A549 (cell line): Measurements from ENCODE around the gene EXOSC3. TPM values are rescaled to one million over a fixed set of nuclear protein-coding genes. Genes with fewer than 3 reads are reported as not detected.

Experiments used
- ATAC-seq, 2 experiments: fragments of 200-7000 bp in 1 of 2; fragments of >200 bp in 1 of 2; cut with Nextera tagmentation in 1 of 2; cut with Tn5 transposase in 1 of 2; 3 replicates each; pipeline versions ENCODE4 v1.8.0 to v1.9.1; 2018 to 2020; ENCODE audit warnings: mild to moderate bottlenecking in 1 of 2, moderate library complexity in 1 of 2
- CTCF ChIA-PET: fragments of 300-600 bp; sonication (Branson Sonifier 250); formaldehyde crosslinking; extraction: SDS; loops from one replicate; lab custom pipeline; 2021; ENCODE audit warnings: antibody characterized with exemption, inconsistent platforms; lab: Yijun Ruan, JAX
- POLR2A ChIA-PET: fragments of 350-600 bp; formaldehyde crosslinking; extraction: SDS; loops from one replicate; lab custom pipeline; 2021; ENCODE audit warnings: antibody characterized with exemption, inconsistent platforms; lab: Yijun Ruan, JAX
- DNase-seq, 2 experiments: peaks; one replicate each; pipeline versions ENCODE4 v3.0.0 to v3.0.0-alpha.2; 2011 to 2016; ENCODE audit warnings: low read depth in 1 of 2, low spot score in 1 of 2
- FAIRE-seq: peaks from 2 replicates; lab custom pipeline; 2011; peaks lifted over from hg19 to GRCh38; lab: Jason Lieb, UNC
- H3K27ac ChIP-seq, 2 experiments: fragments of >200 bp; sonication (Bioruptor Twin); formaldehyde crosslinking; 3 replicates each; pipeline ENCODE4 v1.5.1; 2016 to 2017
- H3K4me1 ChIP-seq: fragments of >200 bp; sonication (Bioruptor Twin); formaldehyde crosslinking; 3 replicates; pipeline ENCODE4 v1.6.1; 2016
- H3K4me2 ChIP-seq: fragments of >200 bp; sonication (Bioruptor Twin); formaldehyde crosslinking; 3 replicates; pipeline ENCODE4 v1.6.1; 2016
- H3K4me3 ChIP-seq: fragments of >200 bp; sonication (Bioruptor Twin); formaldehyde crosslinking; 3 replicates; pipeline ENCODE4 v1.5.1; 2016
- H3K9me3 ChIP-seq: fragments of >200 bp; sonication (Bioruptor Twin); formaldehyde crosslinking; 3 replicates; pipeline ENCODE4 v1.6.1; 2016
- ATOH8 ChIP-seq: fragments of 250-450 bp; sonication (Bioruptor Pico); IDR thresholded peaks from 2 replicates; pipeline ENCODE4 v1.5.0; 2020; ENCODE audit warnings: low read depth, mild to moderate bottlenecking, moderate library complexity
- CBX2 ChIP-seq: fragments of 200-600 bp; sonication (generic); IDR thresholded peaks from 2 replicates; pipeline ENCODE4 v1.6.1; 2016; ENCODE audit warnings: low read depth, mild to moderate bottlenecking, borderline replicate concordance
- CHD2 ChIP-seq: fragments of 150-350 bp; IDR thresholded peaks from 2 replicates; pipeline ENCODE4 v1.6.1; 2014; ENCODE audit warnings: low read length; ENCODE audit not compliant: partially characterized antibody
- CHD4 ChIP-seq: fragments of 200-600 bp; sonication (generic); IDR thresholded peaks from 2 replicates; pipeline ENCODE4 v1.6.1; 2016; ENCODE audit warnings: antibody characterized with exemption, mild to moderate bottlenecking, borderline replicate concordance
- EHMT2 ChIP-seq: fragments of 200-600 bp; sonication (generic); IDR thresholded peaks from 2 replicates; pipeline ENCODE4 v1.6.1; 2016; ENCODE audit warnings: antibody characterized with exemption, low read depth, mild to moderate bottlenecking, moderate library complexity
- EP300 ChIP-seq, 2 experiments: fragments of >200 bp; sonication (Bioruptor Twin); formaldehyde crosslinking; IDR thresholded peaks; 2 replicates in 1 of 2; 3 replicates in 1 of 2; pipeline ENCODE4 v1.6.1; 2016 to 2017
- ESRRA ChIP-seq: fragments of 150-350 bp; IDR thresholded peaks from 2 replicates; pipeline ENCODE4 v1.6.1; 2014; ENCODE audit warnings: mild to moderate bottlenecking, low read length, borderline replicate concordance
- FOSB ChIP-seq: fragments of 250-450 bp; sonication (Bioruptor Pico); IDR thresholded peaks from 2 replicates; pipeline ENCODE4 v1.5.0; 2020; ENCODE audit warnings: mild to moderate bottlenecking, moderate library complexity
- FOXS1 ChIP-seq: fragments of 250-450 bp; sonication (Bioruptor Pico); IDR thresholded peaks from 2 replicates; pipeline ENCODE4 v1.5.0; 2020; ENCODE audit warnings: mild to moderate bottlenecking, moderate library complexity
- GATA3 ChIP-seq: IDR thresholded peaks from 2 replicates; pipeline ENCODE4 v1.6.1; 2012; ENCODE audit warnings: borderline replicate concordance
- HDAC2 ChIP-seq: fragments of 200-600 bp; sonication (generic); IDR thresholded peaks from 2 replicates; pipeline ENCODE4 v1.6.1; 2016
- HOXA7 ChIP-seq: fragments of 250-450 bp; sonication (Bioruptor Pico); IDR thresholded peaks from 2 replicates; pipeline ENCODE4 v1.5.0; 2020; ENCODE audit warnings: mild to moderate bottlenecking, moderate library complexity
- HOXB5 ChIP-seq: fragments of 250-450 bp; sonication (Bioruptor Pico); IDR thresholded peaks from 2 replicates; pipeline ENCODE4 v1.5.0; 2020; ENCODE audit warnings: mild to moderate bottlenecking, moderate library complexity
- JUN ChIP-seq, 2 experiments: fragments of >200 bp; sonication (Bioruptor Twin); formaldehyde crosslinking; IDR thresholded peaks; 2 replicates in 1 of 2; 3 replicates in 1 of 2; pipeline ENCODE4 v1.6.1; 2016 to 2017
- JUNB ChIP-seq: fragments of >200 bp; sonication (Bioruptor Twin); formaldehyde crosslinking; IDR thresholded peaks from 2 replicates; pipeline ENCODE4 v1.6.1; 2016
- KDM1A ChIP-seq: fragments of 200-600 bp; sonication (generic); IDR thresholded peaks from 2 replicates; pipeline ENCODE4 v1.6.1; 2016; ENCODE audit warnings: low read depth, mild to moderate bottlenecking
- KDM5A ChIP-seq: fragments of 200-600 bp; sonication (generic); IDR thresholded peaks from 2 replicates; pipeline ENCODE4 v1.6.1; 2016; ENCODE audit warnings: antibody characterized with exemption, mild to moderate bottlenecking
- NPAS2 ChIP-seq: fragments of 250-450 bp; sonication (Bioruptor Pico); IDR thresholded peaks from 2 replicates; pipeline ENCODE4 v1.8.0; 2022; ENCODE audit warnings: mild to moderate bottlenecking, moderate library complexity, borderline replicate concordance
- NR3C1 ChIP-seq: fragments of >200 bp; sonication (Bioruptor Twin); formaldehyde crosslinking; IDR thresholded peaks from 3 replicates; pipeline ENCODE4 v1.6.1; 2017
- PHF8 ChIP-seq: fragments of 200-600 bp; sonication (generic); IDR thresholded peaks from 2 replicates; pipeline ENCODE4 v1.6.1; 2016; ENCODE audit warnings: low read depth, mild to moderate bottlenecking, antibody characterized with exemption, moderate library complexity, borderline replicate concordance
- POLR2A ChIP-seq: IDR thresholded peaks from 2 replicates; pipeline ENCODE4 v1.6.1; 2012; ENCODE audit warnings: mild to moderate bottlenecking, low read length
- POLR2AphosphoS2 ChIP-seq: conservative IDR thresholded peaks from 2 replicates; pipeline ENCODE4 v1.6.1; 2012; ENCODE audit warnings: low read length, improper control_type of control experiment, inconsistent platforms
- RCOR1 ChIP-seq: fragments of 150-350 bp; IDR thresholded peaks from 2 replicates; pipeline ENCODE4 v1.6.1; 2014; ENCODE audit warnings: antibody characterized with exemption, low read length, low read depth
- RFX5 ChIP-seq: fragments of 450-650 bp; IDR thresholded peaks from 2 replicates; pipeline ENCODE4 v1.7.1; 2014; ENCODE audit warnings: antibody characterized with exemption, mild to moderate bottlenecking, moderate library complexity
- RNF2 ChIP-seq: fragments of 200-600 bp; sonication (generic); IDR thresholded peaks from 2 replicates; pipeline ENCODE4 v1.6.1; 2016; ENCODE audit warnings: low read depth, mild to moderate bottlenecking, antibody characterized with exemption, moderate library complexity, borderline replicate concordance
- SMC3 ChIP-seq: fragments of >200 bp; sonication (Bioruptor Twin); formaldehyde crosslinking; IDR thresholded peaks from 3 replicates; pipeline ENCODE4 v1.6.1; 2018; ENCODE audit warnings: inconsistent platforms
- SREBF2 ChIP-seq: fragments of 450-650 bp; IDR thresholded peaks from 2 replicates; pipeline ENCODE4 v1.6.1; 2014; ENCODE audit warnings: mild to moderate bottlenecking, moderate library complexity
- TFCP2L1 ChIP-seq: fragments of 250-450 bp; sonication (Bioruptor Pico); IDR thresholded peaks from 2 replicates; pipeline ENCODE4 v1.5.0; 2021; ENCODE audit warnings: mild to moderate bottlenecking
- TP53 ChIP-seq: fragments of 250-450 bp; sonication (Bioruptor Pico); IDR thresholded peaks from 2 replicates; pipeline ENCODE4 v1.5.0; 2021; ENCODE audit warnings: mild to moderate bottlenecking, moderate library complexity
- ZC3H11A ChIP-seq: fragments of 450-650 bp; IDR thresholded peaks from 2 replicates; pipeline ENCODE4 v1.6.1; 2014; ENCODE audit warnings: antibody characterized with exemption, mild to moderate bottlenecking
- WGBS: methylation state at CpG from one replicate; pipeline ENCODE4 v1.1.6; 2017; ENCODE audit errors: missing lambda C conversion rate; 5-methylcytosine and 5-hydroxymethylcytosine counted together
- polyA plus RNA-seq, 4 experiments: library from polyadenylated mRNA; depleted of rRNA in 3 of 4; stranded (reverse); fragments of >200 nt; fragmentation: RNase III in 1 of 4; extraction: RNeasy Plus Mini Kit Qiagen cat#74134 plus additional on column Dnase treatment in 1 of 4; gene quantifications; 2 replicates in 3 of 4; 3 replicates in 1 of 4; pipeline ENCODE4 v1.2.3, GENCODE V29; 2011 to 2017
- TF ChIP-seq, protein P1 (sequence below): fragments of 150-350 bp; IDR thresholded peaks from 2 replicates; pipeline ENCODE4 v1.6.1; 2014; ENCODE audit warnings: low read depth, mild to moderate bottlenecking, low read length
- TF ChIP-seq, protein P2 (sequence below): fragments of 200-600 bp; sonication (generic); IDR thresholded peaks from 2 replicates; pipeline ENCODE4 v1.6.1; 2016; ENCODE audit warnings: antibody characterized with exemption, mild to moderate bottlenecking, moderate library complexity
- TF ChIP-seq, protein P3 (sequence below): fragments of >200 bp; sonication (Bioruptor Twin); formaldehyde crosslinking; IDR thresholded peaks from 2 replicates; pipeline ENCODE4 v1.6.1; 2016

Gene EXOSC3
- polyA plus RNA-seq, 2 of the 4 experiments (the other 2 are of a cell fraction): 63.2 to 72.4 TPM

DNA sequence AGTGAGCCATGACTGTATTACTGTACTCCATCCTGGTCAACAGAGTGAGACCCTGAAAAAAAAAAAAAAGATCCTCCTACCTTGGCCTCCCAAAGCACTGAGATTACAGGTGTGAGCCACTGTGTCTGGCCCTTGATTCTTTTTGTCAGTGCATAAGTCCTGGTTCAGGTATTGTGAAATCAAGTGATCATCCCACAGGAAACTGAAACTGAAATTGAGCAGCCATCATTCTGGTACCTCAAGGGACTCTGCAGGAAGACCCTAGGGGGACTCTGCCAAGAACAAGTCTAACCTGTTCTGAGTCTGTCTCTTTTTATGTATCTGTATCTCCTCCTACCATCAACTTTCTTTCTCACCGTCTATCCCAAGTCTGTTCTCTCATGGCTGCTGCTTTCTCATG, 13.8 kb upstream of the EXOSC3 start:
- no peak for FAIRE-seq
- POLR2A ChIA-PET: interaction anchor here (4.9 kb wide), 1 partner anchor 14 kb away, joined by 40 read pairs; the partner anchor contains the start of gene EXOSC3
- no peak overlapping the region for H3K4me3 ChIP-seq

DNA sequence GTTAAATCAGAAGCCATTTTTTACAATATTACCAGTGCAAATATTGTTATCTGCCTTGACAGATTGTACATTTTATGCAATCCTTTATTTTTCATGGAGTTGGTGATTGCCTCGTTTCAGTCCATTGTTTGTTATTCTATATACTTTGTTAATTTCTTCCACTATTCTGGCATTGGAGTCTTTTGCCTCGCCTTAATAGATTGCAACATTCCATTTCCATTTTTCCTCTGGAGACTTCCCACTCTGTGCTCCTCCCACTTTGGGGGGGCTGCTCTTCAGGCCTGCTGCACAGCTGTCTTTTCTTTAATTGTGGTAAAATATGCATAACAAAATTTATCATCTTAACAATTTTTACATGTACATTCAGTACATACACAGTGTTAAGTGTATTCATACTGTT, 11.4 kb upstream of the EXOSC3 start:
- no peak overlapping the region for H3K27ac ChIP-seq
- ChIA-PET CTCF (no interaction called here), POLR2A (no interaction called here)
- ATAC-seq (no peak), DNase-seq (no peak), FAIRE-seq (no peak)
- H3K4me2 ChIP-seq: no peak overlapping the region
- peaks cover 6% of the 10 kb centered on the region; the same call in 2 of the 3 replicates for H3K4me1 ChIP-seq
- TF ChIP-seq NPAS2 (no peak), PHF8 (no peak), POLR2AphosphoS2 (no peak), KDM5A (no peak), JUN (IDR thresholded peaks at IDR 0.05) (no peak), SREBF2 (no peak), JUNB (no peak), ESRRA (no peak), HDAC2 (no peak), NR3C1 (no peak)
- TF ChIP-seq, protein P1, sequence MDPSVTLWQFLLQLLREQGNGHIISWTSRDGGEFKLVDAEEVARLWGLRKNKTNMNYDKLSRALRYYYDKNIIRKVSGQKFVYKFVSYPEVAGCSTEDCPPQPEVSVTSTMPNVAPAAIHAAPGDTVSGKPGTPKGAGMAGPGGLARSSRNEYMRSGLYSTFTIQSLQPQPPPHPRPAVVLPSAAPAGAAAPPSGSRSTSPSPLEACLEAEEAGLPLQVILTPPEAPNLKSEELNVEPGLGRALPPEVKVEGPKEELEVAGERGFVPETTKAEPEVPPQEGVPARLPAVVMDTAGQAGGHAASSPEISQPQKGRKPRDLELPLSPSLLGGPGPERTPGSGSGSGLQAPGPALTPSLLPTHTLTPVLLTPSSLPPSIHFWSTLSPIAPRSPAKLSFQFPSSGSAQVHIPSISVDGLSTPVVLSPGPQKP: no peak
- no peak overlapping the region for H3K4me3 ChIP-seq
- WGBS: 55% methylated on average over 2 of the region's 2 CpGs
- no peaks in the 10 kb centered on the region for H3K9me3 ChIP-seq

More for the DNA sequence above, 13.8 kb upstream of the EXOSC3 start:
- CTCF ChIA-PET: interaction anchor here (1.0 kb wide), 1 partner anchor 14 kb away, joined by 3 read pairs; the partner anchor contains the start of gene EXOSC3
- no peak for DNase-seq
- Histone ChIP-seq H3K4me1 (peaks cover 21% of the 10 kb centered on the region), H3K9me3 (no peaks in the 10 kb centered on the region), H3K4me2 (no peak overlapping the region), H3K27ac (no peak overlapping the region)
- TF ChIP-seq KDM1A (no peak), CHD2 (no peak), TP53 (no peak), HOXA7 (CRISPR knock-in tag) (no peak), HDAC2 (no peak), FOXS1 (CRISPR knock-in tag) (no peak), HOXB5 (CRISPR knock-in tag) (no peak), GATA3 (no peak)
- ATAC-seq: no peak
- WGBS: 94% methylated on average over 1 of the region's 1 CpG

GRCh38 chr9:37792122-37792521, 7.3 kb upstream of the EXOSC3 start:
- TF ChIP-seq, protein P2, sequence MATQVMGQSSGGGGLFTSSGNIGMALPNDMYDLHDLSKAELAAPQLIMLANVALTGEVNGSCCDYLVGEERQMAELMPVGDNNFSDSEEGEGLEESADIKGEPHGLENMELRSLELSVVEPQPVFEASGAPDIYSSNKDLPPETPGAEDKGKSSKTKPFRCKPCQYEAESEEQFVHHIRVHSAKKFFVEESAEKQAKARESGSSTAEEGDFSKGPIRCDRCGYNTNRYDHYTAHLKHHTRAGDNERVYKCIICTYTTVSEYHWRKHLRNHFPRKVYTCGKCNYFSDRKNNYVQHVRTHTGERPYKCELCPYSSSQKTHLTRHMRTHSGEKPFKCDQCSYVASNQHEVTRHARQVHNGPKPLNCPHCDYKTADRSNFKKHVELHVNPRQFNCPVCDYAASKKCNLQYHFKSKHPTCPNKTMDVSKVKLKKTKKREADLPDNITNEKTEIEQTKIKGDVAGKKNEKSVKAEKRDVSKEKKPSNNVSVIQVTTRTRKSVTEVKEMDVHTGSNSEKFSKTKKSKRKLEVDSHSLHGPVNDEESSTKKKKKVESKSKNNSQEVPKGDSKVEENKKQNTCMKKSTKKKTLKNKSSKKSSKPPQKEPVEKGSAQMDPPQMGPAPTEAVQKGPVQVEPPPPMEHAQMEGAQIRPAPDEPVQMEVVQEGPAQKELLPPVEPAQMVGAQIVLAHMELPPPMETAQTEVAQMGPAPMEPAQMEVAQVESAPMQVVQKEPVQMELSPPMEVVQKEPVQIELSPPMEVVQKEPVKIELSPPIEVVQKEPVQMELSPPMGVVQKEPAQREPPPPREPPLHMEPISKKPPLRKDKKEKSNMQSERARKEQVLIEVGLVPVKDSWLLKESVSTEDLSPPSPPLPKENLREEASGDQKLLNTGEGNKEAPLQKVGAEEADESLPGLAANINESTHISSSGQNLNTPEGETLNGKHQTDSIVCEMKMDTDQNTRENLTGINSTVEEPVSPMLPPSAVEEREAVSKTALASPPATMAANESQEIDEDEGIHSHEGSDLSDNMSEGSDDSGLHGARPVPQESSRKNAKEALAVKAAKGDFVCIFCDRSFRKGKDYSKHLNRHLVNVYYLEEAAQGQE: no peak
- TF ChIP-seq ATOH8 (CRISPR knock-in tag) (no peak), POLR2AphosphoS2 (no peak), NPAS2 (no peak), RFX5 (no peak), CHD4 (no peak), ZC3H11A (no peak), SMC3 (no peak), RCOR1 (no peak), JUN (IDR thresholded peaks at IDR 0.05) (no peak), RNF2 (no peak), FOSB (CRISPR knock-in tag) (no peak), EHMT2 (no peak), TFCP2L1 (CRISPR knock-in tag) (no peak), EP300 (IDR thresholded peaks at IDR 0.05) (no peak), SREBF2 (no peak), POLR2A (no peak), CBX2 (no peak), NR3C1 (no peak)
- TF ChIP-seq, protein P3, sequence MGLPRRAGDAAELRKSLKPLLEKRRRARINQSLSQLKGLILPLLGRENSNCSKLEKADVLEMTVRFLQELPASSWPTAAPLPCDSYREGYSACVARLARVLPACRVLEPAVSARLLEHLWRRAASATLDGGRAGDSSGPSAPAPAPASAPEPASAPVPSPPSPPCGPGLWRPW: no peak
- ATAC-seq (no peak), DNase-seq (no peak), FAIRE-seq (no peak)
- Histone ChIP-seq H3K4me1 (no peaks in the 10 kb centered on the region), H3K4me3 (no peak overlapping the region), H3K27ac (no peak overlapping the region), H3K4me2 (no peak overlapping the region), H3K9me3 (no peaks in the 10 kb centered on the region)
- POLR2A ChIA-PET: no interaction called here
- CTCF ChIA-PET: no interaction called here
- 73% methylated on average over 5 of the region's 5 CpGs for WGBS
